ENCODE data around the gene KLHL22.

The KLHL22 gene

GRCh38 chr22:20498913-20499312 is 3.3 kb upstream of the KLHL22 start:
- Histone ChIP-seq H3K36me3 (replicated peaks; ENCODE audit: low read depth, low read length) (no peaks in the 10 kb centered on the region), H3K9me3 (ENCODE audit: insufficient read depth, low read length) (no peaks in the 10 kb centered on the region), H3K27me3 (ENCODE audit: low read depth, low read length) (no peaks in the 10 kb centered on the region), H3K4me3 (ENCODE audit: low read length) (no peak overlapping the region), H3K9ac (ENCODE audit: low read length) (no peak overlapping the region), H3K27ac (ENCODE audit: low read length) (no peak overlapping the region), H2AFZ (ENCODE audit: low read depth, low read length) (no peak overlapping the region), H3K79me2 (ENCODE audit: low read length) (peaks cover 14% of the 10 kb centered on the region), H3K4me1 (ENCODE audit: low read length) (peaks cover 8% of the 10 kb centered on the region; the same call in 1 of the 2 replicates), H4K20me1 (ENCODE audit: insufficient read depth, low read length) (0 out of 2 replicates have a peak, but pooled peaks cover 2% of the 10 kb centered on the region), H3K4me2 (ENCODE audit: low read length) (no peak overlapping the region)
- TF ChIP-seq CTCF (IDR thresholded peaks at IDR 0.05; ENCODE audit: low read depth, low read length) (no peak), EZH2phosphoT487 (IDR thresholded peaks at IDR 0.05; ENCODE audit: low read depth) (no peak)

DNA sequence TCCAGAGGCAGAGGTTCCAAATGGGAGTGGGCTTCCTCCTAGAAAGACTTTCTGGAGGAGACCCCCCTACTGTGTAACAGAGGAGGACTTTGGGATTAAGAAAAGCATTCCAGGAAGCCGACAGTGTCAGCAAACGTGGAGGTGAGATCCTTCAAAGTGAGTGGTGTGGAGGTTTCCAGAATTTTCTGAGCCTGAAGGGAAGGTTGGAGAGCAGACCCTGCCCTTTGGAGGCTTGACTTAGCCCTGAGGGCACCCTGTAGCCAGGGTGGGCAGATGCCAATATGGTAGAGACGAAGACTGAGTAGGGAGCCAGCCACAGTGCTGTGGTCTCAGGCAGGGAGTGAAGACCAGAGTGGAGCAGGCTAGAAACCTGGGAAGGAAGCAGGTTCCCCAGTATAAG is 1.8 kb upstream of the KLHL22 start:
- no peak for TF ChIP-seq EZH2phosphoT487 (IDR thresholded peaks at IDR 0.05; ENCODE audit: low read depth)
- no peak for TF ChIP-seq CTCF (IDR thresholded peaks at IDR 0.05; ENCODE audit: low read depth, low read length)
- Histone ChIP-seq H3K4me3 (ENCODE audit: low read length) (no peak overlapping the region), H3K27ac (ENCODE audit: low read length) (no peak overlapping the region), H4K20me1 (ENCODE audit: insufficient read depth, low read length) (peaks cover 12% of the 10 kb centered on the region), H2AFZ (ENCODE audit: low read depth, low read length) (no peak overlapping the region), H3K36me3 (replicated peaks; ENCODE audit: low read depth, low read length) (no peaks in the 10 kb centered on the region), H3K4me2 (ENCODE audit: low read length) (no peak overlapping the region), H3K4me1 (ENCODE audit: low read length) (peaks cover 9% of the 10 kb centered on the region; the same call in 1 of the 2 replicates), H3K9me3 (ENCODE audit: insufficient read depth, low read length) (no peaks in the 10 kb centered on the region), H3K79me2 (ENCODE audit: low read length) (peaks cover 29% of the 10 kb centered on the region), H3K27me3 (ENCODE audit: low read depth, low read length) (no peaks in the 10 kb centered on the region), H3K9ac (ENCODE audit: low read length) (no peak overlapping the region)

GRCh38 chr22:20495861-20496681 is 476 bp upstream of the KLHL22 start:
- Histone ChIP-seq H3K27me3 (ENCODE audit: low read depth, low read length) (no peaks in the 10 kb centered on the region), H3K36me3 (replicated peaks; ENCODE audit: low read depth, low read length) (no peaks in the 10 kb centered on the region), H3K79me2 (ENCODE audit: low read length) (peaks cover 41% of the 10 kb centered on the region), H2AFZ (ENCODE audit: low read depth, low read length) (peak overlapping the region; percentile 64; the same call in 1 of the 2 replicates), H4K20me1 (ENCODE audit: insufficient read depth, low read length) (peaks cover 26% of the 10 kb centered on the region), H3K9me3 (ENCODE audit: insufficient read depth, low read length) (no peaks in the 10 kb centered on the region), H3K9ac (ENCODE audit: low read length) (peak overlapping the region; percentile 79), H3K4me3 (ENCODE audit: low read length) (peak overlapping the region; percentile 82), H3K4me2 (ENCODE audit: low read length) (peak overlapping the region; percentile 86), H3K27ac (ENCODE audit: low read length) (peak overlapping the region; percentile 39), H3K4me1 (ENCODE audit: low read length) (peaks cover 9% of the 10 kb centered on the region; the same call in 1 of the 2 replicates)
- TF ChIP-seq CTCF (IDR thresholded peaks at IDR 0.05; ENCODE audit: low read depth, low read length) (peak; percentile 94), EZH2phosphoT487 (IDR thresholded peaks at IDR 0.05; ENCODE audit: low read depth) (no peak)

DNA sequence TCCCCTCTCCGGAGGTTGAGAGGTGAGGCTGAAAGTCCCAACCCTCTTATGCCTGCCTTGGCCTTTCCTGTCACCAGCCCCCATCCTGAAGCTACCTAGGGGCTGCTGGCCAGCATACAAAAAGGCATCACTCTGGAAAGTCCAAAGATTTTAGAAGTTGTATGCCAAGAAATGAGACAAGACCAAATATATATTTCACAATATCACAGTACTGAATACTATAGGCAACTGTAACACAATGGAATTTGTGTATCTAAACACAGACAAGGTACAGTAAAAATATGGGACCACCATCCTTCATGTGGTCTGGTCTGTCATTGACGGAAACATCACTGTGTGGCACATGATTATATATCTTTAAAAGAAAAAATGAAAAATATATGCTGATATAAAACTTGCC is 4.2 kb downstream of the KLHL22 start:
- no peak for TF ChIP-seq EZH2phosphoT487 (IDR thresholded peaks at IDR 0.05; ENCODE audit: low read depth)
- no peak for TF ChIP-seq CTCF (IDR thresholded peaks at IDR 0.05; ENCODE audit: low read depth, low read length)
- no peak overlapping the region for H2AFZ ChIP-seq (ENCODE audit: low read depth, low read length)
- no peak overlapping the region for H3K27ac ChIP-seq (ENCODE audit: low read length)
- H3K4me2 ChIP-seq (ENCODE audit: low read length) = no peak overlapping the region
- no peak overlapping the region for H3K9ac ChIP-seq (ENCODE audit: low read length)
- peaks cover 9% of the 10 kb centered on the region; the same call in 1 of the 2 replicates for H3K4me1 ChIP-seq (ENCODE audit: low read length)
- H3K9me3 ChIP-seq (ENCODE audit: insufficient read depth, low read length) = no peaks in the 10 kb centered on the region
- peaks cover 65% of the 10 kb centered on the region for H3K79me2 ChIP-seq (ENCODE audit: low read length)
- no peak overlapping the region for H3K4me3 ChIP-seq (ENCODE audit: low read length)
- peaks cover 58% of the 10 kb centered on the region for H4K20me1 ChIP-seq (ENCODE audit: insufficient read depth, low read length)
- no peaks in the 10 kb centered on the region for H3K27me3 ChIP-seq (ENCODE audit: low read depth, low read length)
- H3K36me3 ChIP-seq (replicated peaks; ENCODE audit: low read depth, low read length) = peaks cover 7% of the 10 kb centered on the region
